A673 (cell line): ENCODE measurements around the gene USP12. TPM values are rescaled to one million over a fixed set of nuclear protein-coding genes. Genes with fewer than 3 reads are reported as not detected.

ENCODE experiments used
- BruUV-seq: library from RNA; stranded (reverse); fragments of 400-500 nt; replicated peaks from 2 replicates; lab custom pipeline; 2021; lab: Mats Ljungman, UMichigan
- CTCF ChIA-PET: fragments of 300-600 bp; sonication (Branson Sonifier 250); formaldehyde crosslinking; loops from one replicate; lab custom pipeline; 2022; ENCODE audit warnings: antibody characterized with exemption; lab: Charles Lee
- POLR2A ChIA-PET: fragments of 300-600 bp; sonication (Branson Sonifier 250); formaldehyde crosslinking; loops from one replicate; lab custom pipeline; 2022; ENCODE audit warnings: antibody characterized with exemption; ENCODE audit not compliant: low non-redundant PET; lab: Charles Lee
- DNase-seq: peaks from one replicate; pipeline ENCODE4 v3.0.0-alpha.2; 2015; ENCODE audit warnings: low spot score
- H3K27ac ChIP-seq: fragments of 200-600 bp; sonication (generic); 2 replicates; pipeline ENCODE4 v1.5.1; 2016; ENCODE audit warnings: mixed run types, low read depth, mild to moderate bottlenecking, mixed read lengths, antibody characterized with exemption, low read length; ENCODE audit not compliant: poor library complexity, severe bottlenecking
- H3K27me3 ChIP-seq: fragments of 200-600 bp; sonication (generic); replicated peaks from 2 replicates; pipeline ENCODE4 v1.6.1; 2017; ENCODE audit warnings: mixed run types, low read depth, mild to moderate bottlenecking, mixed read lengths, antibody characterized with exemption, low read length; ENCODE audit not compliant: insufficient read depth, poor library complexity
- H3K36me3 ChIP-seq: fragments of 200-600 bp; sonication (generic); 2 replicates; pipeline ENCODE4 v1.6.1; 2016; ENCODE audit warnings: mixed run types, mild to moderate bottlenecking, mixed read lengths, antibody characterized with exemption, low read length; ENCODE audit not compliant: insufficient read depth, poor library complexity, severe bottlenecking
- H3K4me1 ChIP-seq: fragments of 200-600 bp; sonication (generic); 2 replicates; pipeline ENCODE4 v1.6.1; 2017; ENCODE audit warnings: mixed run types, mild to moderate bottlenecking, mixed read lengths, antibody characterized with exemption, low read length; ENCODE audit not compliant: insufficient read depth, poor library complexity, severe bottlenecking
- H3K4me3 ChIP-seq: fragments of 200-600 bp; sonication (generic); 2 replicates; pipeline ENCODE4 v1.5.1; 2016; ENCODE audit warnings: low read depth, mixed run types, mild to moderate bottlenecking, mixed read lengths, low read length; ENCODE audit not compliant: poor library complexity, severe bottlenecking
- H3K9me3 ChIP-seq: fragments of 200-600 bp; sonication (generic); 2 replicates; pipeline ENCODE4 v1.6.1; 2016; ENCODE audit warnings: mixed run types, low read depth, mild to moderate bottlenecking, mixed read lengths, antibody characterized with exemption, low read length; ENCODE audit not compliant: poor library complexity, severe bottlenecking
- CTCF ChIP-seq: fragments of 300-800, 200-600 bp; sonication (generic); conservative IDR thresholded peaks from 2 replicates; pipeline ENCODE4 v1.5.1; 2017; ENCODE audit warnings: low read depth, mild to moderate bottlenecking, antibody characterized with exemption, low read length, moderate library complexity, mixed read lengths
- EZH2 ChIP-seq: fragments of 200-600 bp; sonication (generic); IDR thresholded peaks from 2 replicates; pipeline ENCODE4 v1.6.1; 2017; ENCODE audit warnings: borderline replicate concordance, low read depth, mild to moderate bottlenecking, mixed read lengths, antibody characterized with exemption, low read length; ENCODE audit not compliant: poor library complexity, severe bottlenecking
- intact Hi-C: fragments of 100-400 bp; cut with micrococcal nuclease; formaldehyde crosslinking; loops from one replicate; pipeline ENCODE4 v1.10.0; 2022; ENCODE audit not compliant: unreplicated experiment
- total RNA-seq: library from RNA; stranded (reverse); gene quantifications from 2 replicates; pipeline ENCODE4 v1.2.3, GENCODE V29; 2021

The USP12 gene
- total RNA-seq, 1 experiment from 2014 or later = 16.6 TPM

GRCh38 chr13:27080018-27080948 is 91.3 kb downstream of the USP12 start:
- POLR2A ChIA-PET = no interaction called here
- TF ChIP-seq EZH2 = no peak
- TF ChIP-seq CTCF = no peak
- BruUV-seq = no TSS peak
- H3K4me1 ChIP-seq = peaks cover 4% of the 10 kb centered on the region
- no peaks in the 10 kb centered on the region for H3K27me3 ChIP-seq
- H3K9me3 ChIP-seq = no peaks in the 10 kb centered on the region
- peaks cover 2% of the 10 kb centered on the region for H3K36me3 ChIP-seq
- intact Hi-C loops = no loop called here
- no peak overlapping the region for H3K27ac ChIP-seq
- no peak for DNase-seq
- no peak overlapping the region for H3K4me3 ChIP-seq
- CTCF ChIA-PET = no interaction called here

- ChIA-PET CTCF (no interaction called here), POLR2A (no interaction called here)
- H3K4me1 ChIP-seq = peaks cover 4% of the 10 kb centered on the region
- no peak overlapping the region for H3K27ac ChIP-seq
- intact Hi-C loops = no loop called here
- H3K4me3 ChIP-seq = no peak overlapping the region
- H3K9me3 ChIP-seq = no peaks in the 10 kb centered on the region
- no TSS peak for BruUV-seq
- DNase-seq = no peak
- no peaks in the 10 kb centered on the region for H3K27me3 ChIP-seq
- TF ChIP-seq EZH2 (no peak), CTCF (no peak)
- no peaks in the 10 kb centered on the region for H3K36me3 ChIP-seq
Observed at GRCh38 chr13:27079421-27079958, 92.1 kb downstream of the USP12 start.

GRCh38 chr13:27077451-27077850 is 94.2 kb downstream of the USP12 start:
- Histone ChIP-seq H3K27me3 (no peaks in the 10 kb centered on the region), H3K36me3 (no peaks in the 10 kb centered on the region), H3K9me3 (no peaks in the 10 kb centered on the region), H3K27ac (no peak overlapping the region), H3K4me1 (peaks cover 4% of the 10 kb centered on the region), H3K4me3 (no peak overlapping the region)
- ChIA-PET POLR2A (no interaction called here), CTCF (no interaction called here)
- intact Hi-C loops = no loop called here
- no peak for DNase-seq
- BruUV-seq = no TSS peak
- TF ChIP-seq CTCF (no peak), EZH2 (no peak)
